Activated CD4-positive, alpha-beta T cell treated with anti-CD3 and anti-CD28 coated beads, Interleukin-2, amount 10 ng/mL, durations not matched to agents 7 days and 5 days (primary cell): Measurements from ENCODE around the gene NKX1-2. TPM values are rescaled to one million over a fixed set of nuclear protein-coding genes. Genes with fewer than 3 reads are reported as not detected.
A peak's percentile ranks its signal among the peaks of the same experiment; 100 is the strongest.
"Not testable (repeated sequence)": the region's sequence is repeated elsewhere in the genome, so short reads cannot be mapped to it uniquely, and the experiment has no call there.

ENCODE experiments used
- CTCF ChIA-PET: fragments of 350-600 bp; sonication (Branson Sonifier 250); formaldehyde crosslinking; loops from one replicate; lab custom pipeline; 2021; ENCODE audit warnings: antibody characterized with exemption; lab: Charles Lee
- POLR2A ChIA-PET: fragments of 350-600 bp; sonication (Branson Sonifier 250); formaldehyde crosslinking; loops from one replicate; lab custom pipeline; 2021; ENCODE audit warnings: antibody characterized with exemption; lab: Charles Lee
- DNase-seq: peaks from one replicate; pipeline ENCODE4 v3.0.0-alpha.2; 2020
- H3K27ac Mint-ChIP-seq: one replicate; pipeline ENCODE4 v1.8.0; 2021; ENCODE audit warnings: mild to moderate bottlenecking, moderate library complexity, mixed read lengths
- H3K27me3 Mint-ChIP-seq: one replicate; pipeline ENCODE4 v1.8.0; 2021; ENCODE audit warnings: mixed read lengths
- H3K36me3 Mint-ChIP-seq: one replicate; pipeline ENCODE4 v1.8.0; 2021; ENCODE audit warnings: low read depth, mixed read lengths
- H3K4me1 Mint-ChIP-seq: one replicate; pipeline ENCODE4 v1.8.0; 2021; ENCODE audit warnings: mixed read lengths
- H3K4me3 Mint-ChIP-seq: one replicate; pipeline ENCODE4 v1.8.0; 2021; ENCODE audit warnings: mild to moderate bottlenecking, moderate library complexity, mixed read lengths
- H3K9me3 Mint-ChIP-seq: one replicate; pipeline ENCODE4 v1.8.0; 2021; ENCODE audit warnings: mixed read lengths
- total RNA-seq, 2 experiments: library from RNA; stranded (reverse); gene quantifications; one replicate each; pipeline ENCODE4 v1.2.3, GENCODE V29; 2021

NKX1-2 gene
- total RNA-seq, 2 experiments from 2014 or later = not detected

- CTCF ChIA-PET, POLR2A ChIA-PET, DNase-seq, H3K27ac Mint-ChIP-seq, H3K9me3 Mint-ChIP-seq, H3K4me1 Mint-ChIP-seq, H3K27me3 Mint-ChIP-seq, H3K36me3 Mint-ChIP-seq, H3K4me3 Mint-ChIP-seq: not testable (repeated sequence)
These were observed 14.2 kb downstream of the NKX1-2 start for GRCh38 chr10:124435683-124436082.

- no peaks in the 10 kb centered on the region for H3K9me3 Mint-ChIP-seq
- DNase-seq = no peak
- no peak overlapping the region for H3K27ac Mint-ChIP-seq
- no peaks in the 10 kb centered on the region for H3K36me3 Mint-ChIP-seq
- H3K4me1 Mint-ChIP-seq = peaks cover 4% of the 10 kb centered on the region
- CTCF ChIA-PET = interaction anchor here (1.4 kb wide), 1 partner anchor 15 kb away, joined by 5 read pairs; the partner anchor contains the start of gene OAT
- H3K27me3 Mint-ChIP-seq = peaks cover 5% of the 10 kb centered on the region
- H3K4me3 Mint-ChIP-seq = no peak overlapping the region
- POLR2A ChIA-PET = no interaction called here
These were observed 16.4 kb downstream of the NKX1-2 start for GRCh38 chr10:124433461-124433860.

GRCh38 chr10:124430077-124430476 is 19.8 kb downstream of the NKX1-2 start:
- Mint-ChIP-seq H3K27me3 (peaks cover 5% of the 10 kb centered on the region), H3K4me1 (no peaks in the 10 kb centered on the region), H3K27ac (no peak overlapping the region), H3K36me3 (no peaks in the 10 kb centered on the region), H3K4me3 (no peak overlapping the region), H3K9me3 (no peaks in the 10 kb centered on the region)
- DNase-seq = no peak
- POLR2A ChIA-PET = no interaction called here
- CTCF ChIA-PET = interaction anchor here (0.6 kb wide), 1 partner anchor 1234 kb away, joined by 3 read pairs; no protein-coding TSS in a partner anchor

GRCh38 chr10:124429576-124429975 is 20.3 kb downstream of the NKX1-2 start:
- no peak for DNase-seq
- no peaks in the 10 kb centered on the region for H3K4me1 Mint-ChIP-seq
- ChIA-PET CTCF (interaction anchor here (0.6 kb wide), 1 partner anchor 1233 kb away, joined by 3 read pairs; no protein-coding TSS in a partner anchor), POLR2A (no interaction called here)
- H3K27me3 Mint-ChIP-seq = peaks cover 5% of the 10 kb centered on the region
- H3K36me3 Mint-ChIP-seq = no peaks in the 10 kb centered on the region
- no peaks in the 10 kb centered on the region for H3K9me3 Mint-ChIP-seq
- no peak overlapping the region for H3K27ac Mint-ChIP-seq
- H3K4me3 Mint-ChIP-seq = no peak overlapping the region

GRCh38 chr10:124428207-124428777 is 21.5 kb downstream of the NKX1-2 start:
- ChIA-PET POLR2A (no interaction called here), CTCF (interaction anchor here (1.6 to 2.1 kb wide), 2 partner anchors 10 to 22 kb away, joined by 5 to 6 read pairs; partner anchors contain the start of gene OAT)
- peaks cover 11% of the 10 kb centered on the region for H3K27me3 Mint-ChIP-seq
- H3K36me3 Mint-ChIP-seq = no peaks in the 10 kb centered on the region
- H3K4me3 Mint-ChIP-seq = no peak overlapping the region
- H3K27ac Mint-ChIP-seq = no peak overlapping the region
- no peak for DNase-seq
- H3K4me1 Mint-ChIP-seq = no peaks in the 10 kb centered on the region
- H3K9me3 Mint-ChIP-seq = no peaks in the 10 kb centered on the region

GRCh38 chr10:124425227-124425962 is 24.4 kb downstream of the NKX1-2 start:
- Mint-ChIP-seq H3K36me3 (no peaks in the 10 kb centered on the region), H3K27me3 (peaks cover 14% of the 10 kb centered on the region), H3K4me1 (no peaks in the 10 kb centered on the region), H3K9me3 (no peaks in the 10 kb centered on the region), H3K4me3 (no peak overlapping the region), H3K27ac (no peak overlapping the region)
- POLR2A ChIA-PET = no interaction called here
- DNase-seq = no peak
- CTCF ChIA-PET = no interaction called here

GRCh38 chr10:124423813-124424212 is 26.0 kb downstream of the NKX1-2 start:
- no peak overlapping the region for H3K27ac Mint-ChIP-seq
- no peak overlapping the region for H3K4me3 Mint-ChIP-seq
- H3K36me3 Mint-ChIP-seq = no peaks in the 10 kb centered on the region
- CTCF ChIA-PET = no interaction called here
- H3K9me3 Mint-ChIP-seq = no peaks in the 10 kb centered on the region
- no peak for DNase-seq
- H3K4me1 Mint-ChIP-seq = peaks cover 5% of the 10 kb centered on the region
- POLR2A ChIA-PET = no interaction called here
- H3K27me3 Mint-ChIP-seq = peaks cover 9% of the 10 kb centered on the region

GRCh38 chr10:124422742-124423141 is 27.1 kb downstream of the NKX1-2 start:
- no peaks in the 10 kb centered on the region for H3K36me3 Mint-ChIP-seq
- no peaks in the 10 kb centered on the region for H3K9me3 Mint-ChIP-seq
- H3K4me1 Mint-ChIP-seq = peaks cover 6% of the 10 kb centered on the region
- POLR2A ChIA-PET = no interaction called here
- no peak overlapping the region for H3K4me3 Mint-ChIP-seq
- no peak for DNase-seq
- CTCF ChIA-PET = no interaction called here
- H3K27me3 Mint-ChIP-seq = peaks cover 9% of the 10 kb centered on the region
- no peak overlapping the region for H3K27ac Mint-ChIP-seq

- Mint-ChIP-seq H3K36me3 (no peaks in the 10 kb centered on the region), H3K4me3 (peak overlapping the region; percentile 20), H3K4me1 (peaks cover 15% of the 10 kb centered on the region), H3K9me3 (no peaks in the 10 kb centered on the region), H3K27me3 (peaks cover 9% of the 10 kb centered on the region), H3K27ac (no peak overlapping the region)
- no peak for DNase-seq
- POLR2A ChIA-PET = interaction anchor here (0.6 kb wide), 1 partner anchor 70 kb away, joined by 3 read pairs; no protein-coding TSS in a partner anchor
- CTCF ChIA-PET = interaction anchor here (1.5 to 4.4 kb wide), 3 partner anchors 16 to 424 kb away, joined by 3 to 20 read pairs (median 3); no protein-coding TSS in a partner anchor
These were observed 29.6 kb downstream of the NKX1-2 start for GRCh38 chr10:124420254-124420653.

- peaks cover 15% of the 10 kb centered on the region for H3K4me1 Mint-ChIP-seq
- CTCF ChIA-PET = interaction anchor here (1.5 to 4.4 kb wide), 3 partner anchors 15 to 423 kb away, joined by 3 to 20 read pairs (median 3); no protein-coding TSS in a partner anchor
- no peak overlapping the region for H3K27ac Mint-ChIP-seq
- POLR2A ChIA-PET = interaction anchor here (0.6 to 1.1 kb wide), 2 partner anchors 65 to 71 kb away, joined by 3 read pairs; no protein-coding TSS in a partner anchor
- H3K36me3 Mint-ChIP-seq = no peaks in the 10 kb centered on the region
- H3K4me3 Mint-ChIP-seq = peak overlapping the region; percentile 75
- H3K27me3 Mint-ChIP-seq = peaks cover 9% of the 10 kb centered on the region
- no peaks in the 10 kb centered on the region for H3K9me3 Mint-ChIP-seq
- no peak for DNase-seq
These were observed 30.2 kb downstream of the NKX1-2 start for GRCh38 chr10:124419635-124420034.

GRCh38 chr10:124418726-124419501 is 30.9 kb downstream of the NKX1-2 start, which contains the start of gene OAT:
Gene OAT (minus strand): TSS chr10:124418923. CDS start chr10:124412171, 6,752 bp downstream.
- Mint-ChIP-seq H3K9me3 (no peaks in the 10 kb centered on the region), H3K4me3 (peak within 1 kb of the TSS; percentile 75), H3K4me1 (peaks cover 15% of the 10 kb centered on the region), H3K36me3 (no peaks in the 10 kb centered on the region), H3K27me3 (peaks cover 6% of the 10 kb centered on the region), H3K27ac (peak within 1 kb of the TSS; percentile 83)
- peak; percentile 98 for DNase-seq
- POLR2A ChIA-PET = interaction anchor here (1.1 kb wide), 1 partner anchor 65 kb away, joined by 3 read pairs; no protein-coding TSS in a partner anchor
- CTCF ChIA-PET = interaction anchor here (1.2 to 4.4 kb wide), 5 partner anchors 9 to 423 kb away, joined by 3 to 20 read pairs (median 5); no protein-coding TSS in a partner anchor
